Left ventricle myocardium superior (tissue), 1 donor: Measurements from ENCODE around the gene MRO. TPM values are rescaled to one million over a fixed set of nuclear protein-coding genes. Genes with fewer than 3 reads are reported as not detected.
"Not testable (repeated sequence)": the region's sequence is repeated elsewhere in the genome, so short reads cannot be mapped to it uniquely, and the experiment has no call there.

Experiments used
- ATAC-seq: fragments of 200-7000 bp; cut with Tn5 transposase; one replicate; pipeline ENCODE4 v1.9.1; 2020; ENCODE audit warnings: mild to moderate bottlenecking, moderate library complexity
- DNase-seq: peaks from one replicate; pipeline ENCODE4 v3.0.0-alpha.2; 2020
- intact Hi-C: fragments of 100-400 bp; cut with micrococcal nuclease; formaldehyde crosslinking; loops from one replicate; pipeline ENCODE4 v1.11.0; 2022
- total RNA-seq: library from RNA; stranded (reverse); fragmentation: NEBNext Ultra II Directional; extraction: Animal tissue kit (Norgen Biotek cat#: 25700); gene quantifications from one replicate; pipeline ENCODE4 v1.2.1, GENCODE V29; 2021
- donor health status: DM: no; HTN: yes; CAD: no; lungs with severe emphysema.

Gene MRO
- total RNA-seq, 1 donor from 2014 or later, result 4.0 TPM

DNA sequence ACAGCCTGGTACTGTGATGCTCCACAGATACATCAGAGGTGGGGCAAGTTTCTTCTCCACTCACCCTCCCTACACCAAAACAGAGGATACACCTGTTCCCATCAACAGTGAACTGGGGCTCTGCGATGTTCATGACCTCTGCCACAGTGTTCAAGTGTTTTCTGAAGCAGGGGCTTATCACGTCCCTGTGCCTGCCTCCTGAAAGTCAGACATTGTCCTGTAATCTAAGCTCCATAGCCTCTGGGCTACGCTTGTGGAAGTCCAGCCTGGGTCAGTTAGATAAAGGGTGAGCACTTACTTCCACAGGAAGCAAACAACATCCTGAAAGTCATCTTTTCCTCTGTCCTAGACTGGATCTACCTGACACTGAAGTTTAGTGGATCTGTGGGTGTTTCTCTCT is 20.2 kb upstream of the MRO start:
- intact Hi-C loops, result no loop called here
- peak; percentile 70 for ATAC-seq

DNA sequence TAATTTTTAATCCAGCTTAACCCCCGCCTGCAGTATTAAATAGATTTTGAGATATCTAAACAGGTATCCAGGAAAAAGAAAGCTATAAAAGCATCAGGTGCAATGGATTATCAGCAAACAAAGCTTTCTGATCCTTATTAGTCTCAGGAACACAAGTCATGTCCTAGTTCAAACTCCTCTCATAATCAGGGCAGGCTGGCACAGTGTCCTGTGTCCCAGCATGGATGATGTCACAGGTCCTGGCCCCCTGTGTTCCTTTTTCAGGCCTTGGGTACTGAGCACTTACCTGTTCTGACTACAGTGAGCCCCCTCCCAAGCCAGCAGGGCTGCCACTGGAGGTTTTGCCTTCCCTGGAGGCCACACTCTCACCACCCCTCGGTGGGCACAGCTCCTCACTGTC is 19.5 kb upstream of the MRO start:
- intact Hi-C loops, result no loop called here
- ATAC-seq, result peak; percentile 13
- no peak for DNase-seq

More for the DNA sequence above, 20.2 kb upstream of the MRO start:
- no peak for DNase-seq

DNA sequence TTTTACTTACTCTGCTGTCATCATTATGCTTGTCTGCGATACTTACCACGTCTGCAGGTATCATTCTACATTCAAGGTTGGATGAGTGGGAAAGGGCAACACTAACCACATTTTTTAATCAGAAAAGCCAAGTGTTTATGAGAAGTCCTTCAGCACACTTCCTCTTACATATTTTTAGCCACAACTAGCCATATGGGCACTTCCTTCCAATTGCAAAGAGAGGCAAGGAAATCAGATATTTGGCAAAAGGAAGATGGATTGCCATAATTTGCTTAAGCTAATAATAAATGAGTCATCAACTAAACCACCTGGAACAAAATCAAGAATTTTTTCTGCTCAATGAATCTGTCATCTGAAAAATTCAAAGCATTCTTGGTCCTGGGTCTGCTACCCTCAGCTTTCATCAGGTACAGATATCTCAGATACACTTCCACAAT is 16.7 kb upstream of the MRO start:
- no peak for ATAC-seq
- intact Hi-C loops, result no loop called here
- no peak for DNase-seq

DNA sequence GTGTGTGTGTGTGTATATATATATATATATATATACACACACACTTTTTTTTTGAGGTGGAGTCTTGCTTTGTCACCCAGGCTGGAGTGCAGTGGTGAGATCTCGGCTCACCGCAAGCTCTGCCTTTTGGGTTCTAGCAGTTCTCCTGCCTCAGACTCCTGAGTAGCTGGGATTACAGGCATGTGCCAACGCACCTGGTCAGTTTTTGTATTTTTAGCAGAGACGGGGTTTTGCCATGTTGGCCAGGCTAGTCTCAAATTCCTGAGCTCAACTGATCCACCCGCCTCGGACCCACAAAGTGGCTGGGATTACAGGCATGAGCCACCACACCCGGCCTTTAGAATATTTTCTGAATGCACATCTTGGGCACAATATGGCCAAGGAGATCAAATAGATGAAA is 13.7 kb upstream of the MRO start:
- intact Hi-C loops, ATAC-seq, DNase-seq: not testable (repeated sequence)

DNA sequence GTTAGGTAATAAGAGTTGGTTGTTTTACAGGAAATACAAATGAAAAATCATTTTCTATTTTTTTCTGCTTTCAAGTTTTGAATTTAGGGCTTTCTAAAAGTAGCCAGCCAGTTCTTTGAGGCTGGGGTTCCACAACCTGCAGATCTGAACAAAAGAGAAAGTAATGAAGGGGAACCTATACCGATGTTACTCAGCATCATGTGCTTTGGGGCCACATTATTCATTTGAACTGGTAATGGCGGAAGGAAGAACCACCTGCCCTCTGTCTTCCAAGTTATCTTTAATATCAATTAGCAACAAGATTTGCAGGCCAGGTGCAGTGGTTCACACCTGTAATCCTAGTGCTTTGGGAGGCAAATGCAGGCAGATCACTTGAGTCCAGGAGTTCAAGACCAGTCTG is 12.9 kb upstream of the MRO start:
- DNase-seq (no peak), ATAC-seq (no peak)
- intact Hi-C loops, result no loop called here

DNA sequence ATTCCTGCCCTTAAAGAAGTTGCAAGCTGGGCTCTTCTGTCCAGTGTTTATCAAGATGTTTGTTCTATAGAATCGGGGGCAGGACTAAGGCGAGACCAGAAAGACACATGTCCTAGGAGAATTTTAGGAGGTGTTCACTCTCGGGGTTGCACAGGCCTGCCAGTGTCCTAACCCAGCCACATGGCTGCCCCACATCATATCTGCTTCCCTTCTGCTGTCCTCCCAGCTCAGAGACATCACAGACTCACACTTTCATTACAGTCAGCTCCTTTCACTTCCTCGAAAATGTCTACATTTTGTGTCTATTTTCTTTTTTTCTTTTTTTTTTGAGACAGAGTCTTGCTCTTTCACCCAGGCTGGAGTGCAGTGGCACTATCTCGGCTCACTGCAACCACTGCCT is 10.7 kb upstream of the MRO start:
- ATAC-seq (peak; percentile 68), DNase-seq (no peak)
- intact Hi-C loops, result no loop called here

DNA sequence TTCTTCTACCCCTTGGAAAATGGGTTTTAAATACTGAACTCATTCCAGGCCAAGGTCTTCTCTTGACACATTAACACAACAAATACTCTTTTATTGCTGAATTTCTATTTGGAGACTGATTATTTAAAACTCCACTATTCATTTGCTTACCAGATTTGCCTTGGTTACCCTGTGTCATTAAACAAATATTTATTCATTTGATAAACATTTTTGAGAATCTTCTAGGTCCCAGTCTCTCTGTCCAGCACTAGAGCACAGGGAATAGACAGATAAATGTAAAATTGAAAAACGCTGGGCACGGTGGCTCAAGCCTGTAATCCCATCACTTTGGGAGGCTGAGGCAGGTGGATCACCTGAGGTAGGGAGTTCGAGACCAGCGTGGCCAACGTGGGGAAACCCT is 9.8 kb upstream of the MRO start:
- intact Hi-C loops, result no loop called here
- no peak for ATAC-seq
- no peak for DNase-seq

DNA sequence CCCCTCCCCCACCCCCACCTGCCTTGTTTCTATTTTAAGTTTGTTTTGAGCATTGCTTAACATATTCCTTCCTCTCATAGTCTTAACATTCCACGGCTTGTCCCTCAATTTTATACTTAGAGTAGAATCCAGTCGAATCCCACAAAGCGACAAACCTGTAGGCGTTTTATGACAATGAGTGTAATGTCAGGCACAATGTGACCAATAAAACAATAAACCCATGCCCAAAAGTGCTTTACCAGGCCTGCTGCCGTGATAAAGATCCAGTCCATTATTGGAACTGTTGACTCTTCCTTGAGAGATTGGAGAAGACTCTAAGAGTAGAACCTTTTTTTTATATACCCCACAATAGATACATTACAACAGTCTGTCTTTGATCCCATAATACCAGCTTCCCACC is 6.2 kb upstream of the MRO start:
- intact Hi-C loops, result no loop called here
- ATAC-seq (no peak), DNase-seq (no peak)

DNA sequence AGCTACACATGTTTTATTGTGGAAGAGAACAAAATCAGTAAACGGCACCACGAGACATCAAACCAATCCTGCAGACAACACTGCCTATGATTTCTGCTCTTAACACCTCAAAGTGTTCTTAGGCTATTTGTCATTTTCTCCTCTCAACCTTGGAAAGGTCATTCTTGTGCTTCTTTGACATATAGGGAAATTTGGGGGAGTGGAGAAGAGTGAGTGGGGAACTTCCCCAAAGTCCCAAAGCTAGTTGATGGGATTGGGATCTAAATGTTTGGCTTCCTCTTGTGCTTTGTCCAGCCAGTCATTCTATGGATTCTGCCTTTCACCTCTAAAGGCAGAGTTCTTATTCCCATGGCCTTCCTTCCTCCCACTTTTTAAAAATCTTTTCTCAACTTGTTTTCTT is 5.8 kb upstream of the MRO start:
- intact Hi-C loops, result no loop called here
- DNase-seq, result no peak

DNA sequence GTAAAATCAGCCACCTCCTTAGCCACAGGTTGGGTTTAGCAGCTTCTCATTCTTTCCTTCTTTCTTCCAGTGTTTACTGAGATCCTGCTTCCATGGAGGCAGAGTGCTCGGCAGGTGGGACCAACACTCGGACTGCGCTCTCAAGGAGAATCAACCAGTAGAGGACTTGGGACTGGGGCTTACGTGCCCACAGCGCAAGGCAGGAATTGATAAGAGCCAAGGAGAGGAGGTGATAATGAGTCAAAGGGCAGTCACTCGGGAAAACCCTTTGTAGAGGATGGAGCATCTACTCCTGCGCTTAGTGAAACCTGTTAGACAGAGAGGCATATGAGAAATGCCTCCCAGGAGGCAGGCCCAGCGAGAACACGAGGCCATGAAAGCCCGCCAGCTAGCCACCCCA is 2.9 kb upstream of the MRO start:
- ATAC-seq (no peak), DNase-seq (no peak)
- intact Hi-C loops, result loop anchor here (5.0 kb wide), 1 partner anchor 55 kb away; the partner anchor contains the start of gene ME2

More for the DNA sequence above, 5.8 kb upstream of the MRO start:
- no peak for ATAC-seq

DNA sequence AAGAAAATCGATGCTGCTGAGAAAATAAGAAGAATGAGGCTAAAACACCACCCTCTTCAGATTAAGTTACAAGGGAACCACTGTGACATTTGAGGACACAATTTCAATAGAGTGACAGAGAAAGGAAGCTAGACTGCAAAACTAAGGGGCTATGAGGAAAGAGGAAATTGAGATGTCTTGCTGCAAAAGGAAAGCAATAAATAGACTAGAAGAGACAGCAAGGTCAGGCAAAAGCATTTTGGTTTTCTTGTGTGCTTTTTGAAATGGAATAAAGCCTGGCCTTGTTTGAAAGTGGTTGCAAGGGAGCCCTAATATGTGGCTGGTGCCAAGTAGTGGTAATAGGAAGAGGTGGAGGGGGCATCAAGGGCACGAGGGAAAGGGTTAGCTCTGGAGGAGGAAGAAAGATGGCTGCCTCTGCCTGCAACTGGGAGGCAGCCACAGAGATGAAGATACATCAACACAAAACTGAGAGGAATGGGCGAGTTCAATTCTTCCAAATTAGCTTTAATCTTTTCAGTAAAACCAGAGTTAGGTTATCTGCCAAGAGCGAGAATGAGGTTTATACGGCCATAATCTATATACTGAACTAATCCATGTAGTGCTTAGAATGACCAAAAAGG is 1.2 kb upstream of the MRO start:
- no peak for ATAC-seq
- intact Hi-C loops, result loop anchor here (5.0 kb wide), 1 partner anchor 56 kb away; the partner anchor contains the start of gene ME2
- no peak for DNase-seq

DNA sequence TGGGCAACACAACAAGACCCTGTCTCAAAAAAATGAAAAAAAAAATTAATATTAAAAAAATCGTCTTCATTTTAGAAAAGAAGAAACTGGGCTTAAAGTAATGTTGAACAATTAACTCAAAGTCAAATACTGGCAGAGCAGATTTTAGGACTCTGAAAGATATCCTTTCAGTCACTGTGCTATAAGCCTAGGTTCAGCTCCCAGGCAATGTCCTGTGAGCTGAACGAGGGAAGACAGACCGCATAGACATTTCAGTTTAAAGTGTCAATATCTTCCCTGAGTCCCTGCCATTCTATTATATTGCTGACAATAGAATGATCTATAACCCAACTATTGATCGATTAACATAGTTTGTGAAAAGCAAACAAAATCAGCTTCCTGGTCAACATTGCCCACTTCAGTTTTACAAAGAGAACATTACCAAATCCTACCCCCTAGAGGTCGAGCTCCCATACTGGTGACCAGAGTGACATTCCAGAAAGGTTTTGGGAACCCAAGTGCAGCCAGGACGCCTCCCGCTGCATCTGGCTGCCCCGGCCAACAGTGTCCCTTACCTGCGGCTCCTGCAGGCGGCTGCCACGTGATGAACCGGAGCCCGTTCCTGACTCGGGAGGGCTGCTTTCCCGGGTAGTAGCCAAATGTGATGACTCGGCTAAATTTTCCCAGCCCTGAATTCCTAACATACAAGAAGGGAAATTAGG is 639 bp downstream of the MRO start:
- peak; percentile 61 for DNase-seq
- ATAC-seq, result peak; percentile 64
- intact Hi-C loops, result no loop called here

DNA sequence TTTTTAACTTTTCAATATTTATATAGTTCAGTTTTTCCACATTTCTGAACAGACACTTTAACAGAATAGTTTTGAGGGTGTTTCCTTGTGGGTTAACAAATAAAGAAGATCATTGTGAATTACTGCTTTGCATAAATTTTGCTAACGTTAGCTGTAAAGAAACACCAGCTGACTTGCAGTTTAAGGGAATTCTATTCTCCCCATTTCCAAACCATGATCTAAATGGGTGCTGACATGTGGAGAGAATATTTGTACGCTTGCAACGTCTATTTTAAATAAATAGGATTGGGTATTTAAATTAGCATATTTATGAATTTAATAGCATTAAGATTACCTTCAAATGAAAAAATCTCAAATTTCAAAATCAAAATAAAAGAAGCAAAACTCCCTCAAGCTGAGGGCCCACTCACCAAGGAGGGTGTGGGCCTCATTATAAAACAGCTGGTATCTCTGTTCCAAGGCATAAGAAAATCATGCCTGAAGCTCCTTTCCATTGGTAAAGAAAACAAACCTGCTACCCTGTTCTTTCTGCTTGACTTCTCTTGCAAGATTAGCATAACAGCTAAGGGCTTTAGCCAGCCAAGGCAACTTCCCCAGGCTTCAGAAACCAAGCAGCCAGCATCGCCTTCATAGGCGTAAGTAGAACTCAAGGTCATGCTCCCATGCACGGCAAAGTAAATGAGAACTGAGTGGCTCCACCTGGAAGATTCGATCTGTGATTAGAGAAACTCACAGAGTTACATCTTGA is 3.2 kb downstream of the MRO start:
- DNase-seq, result no peak
- intact Hi-C loops, result no loop called here
- ATAC-seq, result no peak

DNA sequence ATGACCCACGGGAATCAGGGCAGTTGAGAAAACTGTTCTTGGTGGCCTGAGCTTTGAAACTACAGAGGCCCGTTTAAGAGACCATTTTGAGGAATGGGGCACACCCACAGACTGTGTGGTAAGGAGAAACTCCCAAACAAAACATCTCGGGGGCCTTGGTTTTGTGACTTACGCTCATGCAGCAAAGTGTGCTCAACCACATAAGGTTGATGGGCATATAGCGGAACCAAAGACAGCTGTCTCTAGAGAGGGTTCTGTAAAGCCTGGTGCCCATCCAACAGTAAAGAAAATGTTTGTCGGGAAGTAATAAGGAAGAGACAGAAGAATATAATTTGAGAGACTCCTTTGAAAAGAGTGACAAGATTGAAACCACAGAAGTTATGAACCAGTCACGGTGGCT is 5.4 kb downstream of the MRO start:
- ATAC-seq (no peak), DNase-seq (no peak)
- intact Hi-C loops, result no loop called here

DNA sequence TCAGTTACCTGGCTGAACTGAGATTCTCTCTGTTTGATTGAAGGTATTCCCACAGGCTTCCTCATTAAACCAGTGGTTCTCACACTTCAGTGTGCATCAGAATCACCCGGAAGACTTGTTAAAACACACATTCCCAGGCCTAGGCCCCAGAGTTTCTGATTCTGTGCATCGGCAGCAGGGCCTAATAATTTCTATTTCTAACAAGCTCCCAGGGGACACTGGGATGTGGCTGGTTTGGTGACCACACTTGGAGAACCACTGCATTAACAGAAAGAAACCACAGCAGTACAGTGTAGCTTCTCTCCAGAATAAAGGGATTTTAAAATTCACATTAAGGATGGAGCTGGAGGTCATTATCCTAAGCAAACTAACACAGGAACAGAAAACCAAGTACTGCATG is 6.5 kb downstream of the MRO start:
- ATAC-seq (no peak), DNase-seq (no peak)
- intact Hi-C loops, result no loop called here

DNA sequence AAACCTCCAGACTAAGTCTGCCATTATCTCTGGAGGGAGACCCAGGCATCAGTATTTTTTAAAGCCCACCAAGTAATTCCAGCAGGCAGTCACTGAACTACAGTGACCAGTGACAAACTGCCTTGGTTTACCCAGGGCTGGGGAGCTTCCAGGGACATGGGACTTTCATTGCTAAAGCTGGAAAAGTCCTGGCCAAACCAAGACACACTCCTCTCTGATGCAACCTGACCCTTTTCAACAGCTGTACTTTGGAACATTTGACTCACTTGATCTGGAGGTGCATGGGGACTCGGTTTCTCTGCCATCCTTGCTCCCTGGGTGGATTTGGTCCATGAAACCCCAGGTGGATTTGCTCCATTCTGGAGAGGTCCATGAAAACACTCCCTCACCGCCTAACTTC is 7.0 kb downstream of the MRO start:
- ATAC-seq, result no peak
- intact Hi-C loops, result no loop called here

DNA sequence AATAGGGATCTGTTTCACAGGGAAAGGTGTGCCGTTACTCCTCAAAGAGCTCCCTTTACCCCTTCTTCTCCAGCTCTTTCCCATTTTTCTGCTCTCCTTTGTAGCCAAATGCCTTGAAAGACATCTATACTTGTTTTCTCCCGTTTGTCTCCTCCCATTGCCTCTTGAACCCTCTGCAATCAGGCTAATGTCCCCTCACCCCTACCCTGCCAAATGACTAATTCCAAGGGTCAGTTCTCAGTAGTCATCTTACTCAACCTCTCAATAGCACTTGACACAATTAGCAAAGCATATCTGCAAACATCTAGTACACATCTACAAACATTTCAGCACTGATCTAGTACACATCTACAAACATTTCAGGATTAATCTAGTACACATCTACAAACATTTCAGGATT is 12.6 kb downstream of the MRO start:
- DNase-seq, result no peak
- no peak for ATAC-seq
- intact Hi-C loops, result no loop called here

More for the DNA sequence above, 7.0 kb downstream of the MRO start:
- no peak for DNase-seq

DNA sequence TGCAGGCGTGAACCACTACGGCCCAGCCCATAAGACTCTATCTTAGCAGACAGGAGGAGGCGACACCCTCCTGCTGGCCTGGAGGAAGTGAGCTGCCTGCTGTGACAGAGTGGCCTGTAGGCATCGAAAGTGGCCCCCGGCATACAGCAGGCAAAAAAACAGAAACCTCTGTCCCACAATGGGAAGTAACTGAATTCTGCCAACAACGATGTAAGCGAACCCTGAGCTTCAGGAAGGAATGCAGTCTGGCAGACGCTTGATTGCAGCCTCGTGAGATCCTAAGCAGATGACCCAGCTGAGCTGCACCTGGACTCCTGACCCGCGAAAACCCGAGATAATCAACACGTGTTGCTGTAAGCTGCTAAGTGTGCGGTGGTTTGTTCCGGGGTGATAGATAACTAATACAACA is 13.6 kb downstream of the MRO start:
- intact Hi-C loops, result no loop called here
- DNase-seq (peak; percentile 33), ATAC-seq (peak; percentile 73)

DNA sequence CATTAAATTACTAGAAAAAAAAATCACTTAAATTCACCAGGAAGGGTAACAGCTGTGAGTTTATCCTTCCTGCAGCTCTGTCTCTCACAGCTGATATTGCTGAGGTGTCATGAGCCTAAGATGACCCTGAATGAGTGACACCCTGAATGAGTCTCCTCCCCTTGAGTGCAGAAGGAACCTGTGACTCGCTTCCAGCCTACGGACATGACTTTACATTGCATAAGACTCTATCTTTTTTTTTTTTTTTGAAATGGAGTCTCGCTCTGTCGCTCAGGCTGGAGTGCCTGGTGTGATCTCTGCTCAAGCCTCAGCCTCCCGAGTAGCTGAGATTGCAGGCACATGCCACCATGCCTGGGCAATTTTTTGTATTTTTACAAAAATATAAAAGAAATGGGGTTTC is 14.1 kb downstream of the MRO start:
- DNase-seq (no peak), ATAC-seq (no peak)
- intact Hi-C loops, result no loop called here

DNA sequence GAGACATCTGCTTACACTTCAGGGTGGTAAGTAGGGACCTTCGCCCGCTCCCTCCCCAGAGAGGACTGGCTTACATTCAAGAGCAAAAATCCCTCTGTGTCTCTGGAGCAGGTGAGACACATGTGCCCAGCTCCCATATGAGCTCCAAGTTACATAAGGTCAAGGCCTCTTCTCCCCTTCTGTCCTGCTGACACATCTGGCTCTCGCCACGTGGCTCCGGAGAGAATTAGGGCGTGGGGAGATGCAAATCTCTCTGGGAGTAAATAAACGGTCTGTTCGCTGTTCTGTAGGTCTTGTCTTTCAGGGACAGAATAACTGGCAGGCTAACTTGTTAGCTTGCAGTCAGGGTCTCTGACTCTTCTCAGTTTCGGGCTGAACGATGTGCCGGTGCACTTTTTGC is 16.2 kb downstream of the MRO start:
- ATAC-seq (no peak), DNase-seq (no peak)
- intact Hi-C loops, result no loop called here
